ENCODE data around the gene INPP5D.
"Not testable (repeated sequence)": the region's sequence is repeated elsewhere in the genome, so short reads cannot be mapped to it uniquely, and the experiment has no call there.

INPP5D gene

GRCh38 chr2:233033672-233034071 is 26.5 kb upstream of the INPP5D start:
- no peak for DNase-seq

GRCh38 chr2:233034091-233034882 is 25.9 kb upstream of the INPP5D start:
- no peak for DNase-seq

GRCh38 chr2:233035426-233036161 is 24.5 kb upstream of the INPP5D start:
- no peak for DNase-seq

- DNase-seq, result no peak
Measured at GRCh38 chr2:233036162-233036838, 23.8 kb upstream of the INPP5D start.

- DNase-seq, result no peak
Measured at GRCh38 chr2:233037078-233037477, 23.1 kb upstream of the INPP5D start.

DNA sequence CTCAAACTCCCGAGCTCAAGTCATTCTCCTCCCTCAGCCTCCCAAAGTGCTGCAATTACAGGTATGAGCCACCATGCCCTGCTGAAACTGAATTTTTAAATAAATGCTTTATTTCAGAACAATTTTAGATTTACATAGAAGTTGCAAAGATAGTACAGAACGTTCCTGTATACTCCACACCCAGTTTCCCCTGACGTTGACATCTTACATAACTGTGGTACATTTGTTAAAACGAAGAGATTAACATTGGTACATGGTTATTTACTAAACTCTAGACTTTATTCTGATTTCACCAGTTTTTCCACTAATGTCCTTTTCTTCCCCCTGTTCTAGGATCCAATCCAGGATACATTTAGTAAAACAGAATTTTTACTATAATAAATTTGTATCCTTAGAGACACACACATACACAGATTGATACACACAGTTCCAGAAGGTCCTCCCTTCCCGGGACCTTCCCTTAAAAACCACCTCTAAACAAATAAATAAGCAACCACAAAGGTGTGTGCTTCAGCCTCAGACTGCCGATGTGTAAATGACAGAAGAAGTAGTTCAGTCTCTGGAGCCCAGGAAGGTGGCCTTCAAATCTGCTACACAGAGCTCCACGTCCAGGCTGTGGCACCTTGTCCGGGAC is 20.8 kb upstream of the INPP5D start:
- DNase-seq, result no peak

GRCh38 chr2:233039846-233040530 is 20.2 kb upstream of the INPP5D start:
- no peak for DNase-seq

DNA sequence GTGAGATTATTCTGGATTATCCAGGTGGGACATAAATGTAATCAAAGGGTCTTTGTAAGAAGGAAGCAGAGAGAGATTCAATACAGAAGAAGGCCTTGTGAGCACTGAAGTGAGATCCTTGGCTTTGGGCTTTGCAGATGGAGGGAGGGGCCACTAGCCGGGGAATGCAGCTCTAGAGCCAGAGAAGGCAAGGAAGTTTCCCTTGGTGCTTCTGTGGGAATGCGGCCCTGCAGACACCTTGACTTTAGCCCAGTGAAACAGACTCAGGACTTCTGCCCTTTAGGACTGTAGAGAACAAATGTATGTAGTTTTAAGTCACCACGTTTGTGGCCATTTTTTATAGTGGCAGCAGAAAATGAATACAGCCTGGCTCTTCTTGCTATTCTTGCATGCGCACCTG is 19.6 kb upstream of the INPP5D start:
- no peak for DNase-seq

GRCh38 chr2:233041722-233042323 is 18.3 kb upstream of the INPP5D start:
- DNase-seq, result no peak

GRCh38 chr2:233042549-233042948 is 17.6 kb upstream of the INPP5D start:
- no peak for DNase-seq

DNA sequence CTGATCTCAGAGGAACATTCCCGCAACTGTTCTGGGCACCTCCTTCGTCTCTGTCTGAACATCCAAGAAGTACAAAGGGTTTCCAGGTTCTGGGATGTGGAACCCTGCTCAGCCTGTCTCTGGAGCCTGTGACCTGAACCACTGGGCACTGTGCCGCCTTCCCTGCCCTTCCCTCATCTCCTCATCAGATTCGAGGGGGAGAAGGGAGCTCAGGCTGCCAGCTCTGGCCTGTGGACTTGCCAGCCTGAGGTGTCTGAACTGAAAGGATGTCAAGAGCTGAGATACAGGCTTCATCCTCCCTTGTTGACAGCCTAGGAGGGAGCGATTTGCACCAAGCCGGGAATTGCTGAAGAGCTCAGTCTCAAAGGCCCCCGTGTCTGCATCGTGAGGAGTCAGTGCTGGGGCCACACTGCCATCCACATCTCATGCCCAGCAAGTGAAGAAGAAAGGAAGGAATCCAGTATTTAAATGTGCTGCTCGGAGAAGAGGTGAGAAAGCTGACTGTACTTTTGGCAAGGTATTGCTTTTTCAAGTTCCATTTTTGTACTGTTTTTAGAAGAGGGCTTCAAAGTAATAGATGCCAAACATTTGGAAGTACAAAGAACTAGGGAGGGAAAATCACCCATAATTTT is 15.1 kb upstream of the INPP5D start:
- DNase-seq, result no peak

DNA sequence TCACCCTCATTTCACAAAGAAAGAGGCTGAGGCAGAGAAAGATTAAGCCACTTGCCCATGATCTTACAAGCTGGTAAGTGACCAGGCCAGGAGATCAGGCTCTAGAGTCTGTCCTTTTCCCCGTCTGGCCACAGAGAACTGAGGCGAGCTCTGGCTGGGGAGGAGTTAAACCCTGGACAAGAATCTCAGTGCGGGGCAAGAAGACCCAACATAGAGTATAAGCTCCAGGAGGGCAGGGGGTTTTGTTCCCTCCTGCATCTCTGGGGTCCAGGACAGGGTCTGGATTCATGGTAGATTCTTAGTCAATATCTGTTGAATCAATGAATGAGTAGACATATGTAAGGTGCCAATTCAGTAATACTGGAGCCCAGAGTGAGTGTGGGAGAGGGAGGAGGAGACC is 12.9 kb upstream of the INPP5D start:
- no peak for DNase-seq

DNA sequence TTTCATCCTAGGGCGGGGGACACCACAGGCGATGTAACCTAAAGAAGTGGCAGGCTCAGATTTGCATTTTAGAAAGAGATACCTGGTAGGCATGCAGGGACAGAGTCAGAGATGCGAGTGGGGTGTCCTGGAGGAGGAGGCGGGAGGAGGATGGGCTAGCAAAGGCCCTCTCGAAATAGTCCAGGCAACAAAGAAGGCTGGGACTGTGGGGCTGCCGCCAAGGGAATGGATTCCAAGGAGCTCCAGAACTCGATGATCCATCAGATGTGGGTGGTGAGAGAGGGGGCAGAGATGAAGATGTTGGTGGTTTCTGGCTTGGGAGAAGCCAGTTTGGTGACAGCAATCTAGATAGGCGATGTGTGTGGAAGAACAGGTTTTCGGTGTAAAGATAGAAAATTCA is 12.5 kb upstream of the INPP5D start:
- no peak for DNase-seq

- DNase-seq, result no peak
Measured at GRCh38 chr2:233048569-233049193, 11.5 kb upstream of the INPP5D start.

GRCh38 chr2:233049194-233049761 is 10.9 kb upstream of the INPP5D start:
- DNase-seq, result no peak

DNA sequence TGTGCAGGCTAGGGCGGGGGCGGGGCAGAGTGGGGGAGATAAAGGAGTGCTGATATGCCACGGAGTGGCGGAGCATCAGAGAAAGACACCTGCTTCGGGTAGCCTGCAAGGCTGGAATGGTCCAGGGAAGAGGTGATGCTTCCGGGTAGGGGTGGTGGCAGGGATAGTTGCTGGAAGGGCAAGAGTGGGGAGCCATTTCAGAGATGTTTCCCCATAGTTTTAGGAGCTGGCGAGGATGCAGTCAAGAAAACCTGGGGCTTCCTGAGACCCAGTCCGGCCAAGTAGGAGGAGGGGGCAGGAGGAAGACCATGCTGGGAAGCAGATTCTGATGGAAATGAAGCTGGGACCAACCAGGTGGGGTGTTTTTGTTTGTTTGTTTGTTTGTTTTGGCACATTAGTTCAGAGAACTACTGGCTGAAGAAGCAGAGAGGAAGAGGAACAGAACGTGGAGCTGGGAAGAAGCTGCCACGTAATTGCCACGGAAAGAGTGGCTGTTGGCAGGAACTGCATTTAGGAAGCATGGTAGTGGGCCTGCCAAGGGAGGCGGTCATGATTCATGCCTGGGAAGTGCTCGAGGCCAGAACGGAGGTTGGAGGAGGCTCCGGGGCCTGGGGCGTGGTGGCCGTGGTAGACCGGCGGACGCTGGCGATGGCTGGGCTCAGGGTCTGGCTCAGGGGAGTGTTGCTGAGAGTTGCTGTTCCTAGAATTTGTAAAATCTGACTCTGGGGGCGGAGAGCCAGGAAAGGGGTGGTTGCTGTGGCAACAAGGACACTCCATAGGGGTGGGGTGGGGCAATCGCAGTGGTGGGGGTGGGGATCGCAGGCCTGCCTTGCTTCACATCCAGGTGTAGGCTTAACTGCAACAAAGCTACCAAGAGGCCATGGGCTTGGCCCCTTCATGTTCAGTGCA is 8.6 kb upstream of the INPP5D start:
- no peak for DNase-seq

DNA sequence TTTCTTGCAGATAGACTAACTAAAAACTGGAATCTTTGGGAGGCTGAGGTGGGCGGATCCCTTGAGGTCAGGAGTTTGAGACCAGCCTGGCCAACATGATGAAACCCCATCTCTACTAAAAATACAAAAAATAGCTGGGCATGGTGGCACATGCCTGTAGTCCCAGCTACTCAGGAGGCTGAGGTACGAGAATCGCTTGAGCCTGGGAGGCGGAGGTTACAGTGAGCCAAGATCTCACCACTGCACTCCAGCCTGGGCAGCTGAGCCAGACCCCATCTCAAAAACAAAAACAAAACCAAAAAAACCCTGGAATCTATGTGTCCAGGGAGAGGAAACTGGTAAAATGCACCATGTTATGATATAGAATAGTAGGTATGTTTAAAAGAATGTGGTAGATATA is 7.6 kb upstream of the INPP5D start:
- DNase-seq, result not testable (repeated sequence)

- DNase-seq, result peak; percentile 70
Measured at GRCh38 chr2:233053928-233054784, 6.0 kb upstream of the INPP5D start.

DNA sequence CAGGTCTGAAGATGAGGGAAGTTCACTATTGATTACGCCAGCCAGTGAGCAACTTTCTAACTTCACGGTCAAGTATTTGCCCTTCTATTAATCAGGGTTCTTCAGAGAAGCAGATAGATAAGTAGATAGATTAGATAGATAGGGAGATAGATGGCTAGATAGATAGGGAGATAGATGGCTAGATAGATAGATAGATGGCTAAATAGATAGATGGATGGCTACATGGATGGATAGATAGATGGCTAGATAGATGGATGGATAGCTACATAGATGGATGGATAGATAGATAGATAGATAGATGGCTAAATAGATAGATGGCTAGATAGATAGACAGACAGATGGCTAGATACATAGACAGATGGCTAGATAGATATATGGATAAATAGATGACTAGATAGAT is 4.8 kb upstream of the INPP5D start:
- no peak for DNase-seq
